ENCODE data around the gene ALG14.

GRCh38 chr1:95072532-95073419, at the start of gene ALG14:
- TF ChIP-seq, protein P1, sequence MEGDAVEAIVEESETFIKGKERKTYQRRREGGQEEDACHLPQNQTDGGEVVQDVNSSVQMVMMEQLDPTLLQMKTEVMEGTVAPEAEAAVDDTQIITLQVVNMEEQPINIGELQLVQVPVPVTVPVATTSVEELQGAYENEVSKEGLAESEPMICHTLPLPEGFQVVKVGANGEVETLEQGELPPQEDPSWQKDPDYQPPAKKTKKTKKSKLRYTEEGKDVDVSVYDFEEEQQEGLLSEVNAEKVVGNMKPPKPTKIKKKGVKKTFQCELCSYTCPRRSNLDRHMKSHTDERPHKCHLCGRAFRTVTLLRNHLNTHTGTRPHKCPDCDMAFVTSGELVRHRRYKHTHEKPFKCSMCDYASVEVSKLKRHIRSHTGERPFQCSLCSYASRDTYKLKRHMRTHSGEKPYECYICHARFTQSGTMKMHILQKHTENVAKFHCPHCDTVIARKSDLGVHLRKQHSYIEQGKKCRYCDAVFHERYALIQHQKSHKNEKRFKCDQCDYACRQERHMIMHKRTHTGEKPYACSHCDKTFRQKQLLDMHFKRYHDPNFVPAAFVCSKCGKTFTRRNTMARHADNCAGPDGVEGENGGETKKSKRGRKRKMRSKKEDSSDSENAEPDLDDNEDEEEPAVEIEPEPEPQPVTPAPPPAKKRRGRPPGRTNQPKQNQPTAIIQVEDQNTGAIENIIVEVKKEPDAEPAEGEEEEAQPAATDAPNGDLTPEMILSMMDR (IDR thresholded peaks at IDR 0.05; ENCODE audit: low read depth, low read length, missing input control): no peak
- TF ChIP-seq, protein P2, sequence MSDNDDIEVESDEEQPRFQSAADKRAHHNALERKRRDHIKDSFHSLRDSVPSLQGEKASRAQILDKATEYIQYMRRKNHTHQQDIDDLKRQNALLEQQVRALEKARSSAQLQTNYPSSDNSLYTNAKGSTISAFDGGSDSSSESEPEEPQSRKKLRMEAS (IDR thresholded peaks at IDR 0.05): peak; percentile 88
- peak; percentile 16 to 80 for TF ChIP-seq JUND (IDR thresholded peaks at IDR 0.05)
- peak; percentile 35 to 49 for TF ChIP-seq EGR1 (IDR thresholded peaks at IDR 0.05; ENCODE audit: low read depth in 2 of 2)
- TF ChIP-seq TAF1 (conservative IDR thresholded peaks at IDR 0.05): peak; percentile 96
- TF ChIP-seq RAD21 (IDR thresholded peaks at IDR 0.05): peak; percentile 41 to 51
- peak; percentile 79 for TF ChIP-seq SP1 (IDR thresholded peaks at IDR 0.05)
- TF ChIP-seq YY1 (IDR thresholded peaks at IDR 0.05): peak; percentile 93
- TF ChIP-seq, protein P3, sequence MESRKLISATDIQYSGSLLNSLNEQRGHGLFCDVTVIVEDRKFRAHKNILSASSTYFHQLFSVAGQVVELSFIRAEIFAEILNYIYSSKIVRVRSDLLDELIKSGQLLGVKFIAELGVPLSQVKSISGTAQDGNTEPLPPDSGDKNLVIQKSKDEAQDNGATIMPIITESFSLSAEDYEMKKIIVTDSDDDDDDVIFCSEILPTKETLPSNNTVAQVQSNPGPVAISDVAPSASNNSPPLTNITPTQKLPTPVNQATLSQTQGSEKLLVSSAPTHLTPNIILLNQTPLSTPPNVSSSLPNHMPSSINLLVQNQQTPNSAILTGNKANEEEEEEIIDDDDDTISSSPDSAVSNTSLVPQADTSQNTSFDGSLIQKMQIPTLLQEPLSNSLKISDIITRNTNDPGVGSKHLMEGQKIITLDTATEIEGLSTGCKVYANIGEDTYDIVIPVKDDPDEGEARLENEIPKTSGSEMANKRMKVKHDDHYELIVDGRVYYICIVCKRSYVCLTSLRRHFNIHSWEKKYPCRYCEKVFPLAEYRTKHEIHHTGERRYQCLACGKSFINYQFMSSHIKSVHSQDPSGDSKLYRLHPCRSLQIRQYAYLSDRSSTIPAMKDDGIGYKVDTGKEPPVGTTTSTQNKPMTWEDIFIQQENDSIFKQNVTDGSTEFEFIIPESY (IDR thresholded peaks at IDR 0.05): peak; percentile 96
- peak; percentile 59 for TF ChIP-seq REST (IDR thresholded peaks at IDR 0.05)
- peak; percentile 22 to 83 for TF ChIP-seq GABPA (IDR thresholded peaks at IDR 0.05 in 1 of 2, conservative IDR thresholded peaks at IDR 0.05 in 1 of 2)
